Vagina (tissue), 2 donors: ENCODE results near the gene SIAH3.

Source experiments
- CTCF ChIP-seq, 3 experiments: fragments of 450-650 bp in 2 of 3; fragments of 200-600 bp in 1 of 3; sonication (generic) in 1 of 3; IDR thresholded peaks; one replicate each; pipeline ENCODE4 v1.5.1; 2017 to 2019; ENCODE audit warnings: antibody characterized with exemption in 3 of 3, mild to moderate bottlenecking in 2 of 3, moderate library complexity in 2 of 3
- POLR2AphosphoS5 ChIP-seq, 2 donors: sonication (generic); formaldehyde crosslinking; IDR thresholded peaks; one replicate each; pipeline ENCODE4 v1.9.0; 2017; ENCODE audit warnings: antibody characterized with exemption in 2 of 2, mild to moderate bottlenecking in 2 of 2, low read depth in 1 of 2; ENCODE audit not compliant: insufficient read depth in 1 of 2

GRCh38 chr13:45752510-45752909, 99.0 kb downstream of the SIAH3 start:
- TF ChIP-seq CTCF (IDR thresholded peaks at IDR 0.05), result no peak
- no peak for TF ChIP-seq POLR2AphosphoS5 (IDR thresholded peaks at IDR 0.05; ENCODE audit: insufficient read depth in 1 of 2, low read depth in 1 of 2)
